Thoracic aorta (tissue), 2 donors: ENCODE results near the gene FAM120A. TPM values are rescaled to one million over a fixed set of nuclear protein-coding genes. Genes with fewer than 3 reads are reported as not detected.

Source experiments
- ATAC-seq: fragments of 150-250 bp; one replicate; pipeline ENCODE4 v1.8.0; 2017; ENCODE audit warnings: low read depth; ENCODE audit not compliant: insufficient number of reproducible peaks, low FRiP score
- DNase-seq: peaks from one replicate; pipeline ENCODE4 v3.0.0-alpha.2; 2020; ENCODE audit warnings: low spot score
- H3K27ac ChIP-seq, 2 donors: fragments of 200-600 bp; sonication (generic); 1 replicate in 1 of 2; 2 replicates in 1 of 2; pipeline ENCODE4 v1.5.1; 2016; ENCODE audit warnings: mild to moderate bottlenecking in 2 of 2, moderate library complexity in 2 of 2
- H3K27me3 ChIP-seq: fragments of 200-600 bp; sonication (generic); replicated peaks from 2 replicates; pipeline ENCODE4 v1.6.0; 2016; ENCODE audit warnings: mild to moderate bottlenecking; ENCODE audit not compliant: insufficient read depth
- H3K36me3 ChIP-seq: fragments of 200-600 bp; sonication (generic); one replicate; pipeline ENCODE4 v1.5.1; 2016
- H3K4me1 ChIP-seq, 2 donors: fragments of 200-600 bp; sonication (generic); 1 replicate in 1 of 2; 2 replicates in 1 of 2; pipeline versions ENCODE4 v1.5.1 to v1.6.0; 2016; ENCODE audit warnings: low read depth in 2 of 2, mild to moderate bottlenecking in 1 of 2; ENCODE audit not compliant: control insufficient read depth in 1 of 2
- H3K4me3 ChIP-seq: fragments of 200-600 bp; sonication (generic); 2 replicates; pipeline ENCODE4 v1.5.1; 2016; ENCODE audit warnings: mild to moderate bottlenecking
- H3K9me3 ChIP-seq: fragments of 200-600 bp; sonication (generic); 2 replicates; pipeline ENCODE4 v1.5.1; 2016
- CTCF ChIP-seq: fragments of 200-600 bp; sonication (generic); IDR thresholded peaks from one replicate; pipeline ENCODE4 v1.5.1; 2019; ENCODE audit warnings: antibody characterized with exemption
- total RNA-seq, 2 donors: library from RNA; depleted of rRNA; stranded (reverse); fragments of >200 nt; gene quantifications; one replicate each; pipeline versions ENCODE4 v1.1.0 to v1.2.3, GENCODE V29; 2016

The FAM120A gene
- total RNA-seq, 2 donors from 2014 or later = 65.3 to 87.8 TPM

- Histone ChIP-seq H3K27ac (no peak overlapping the region), H3K4me3 (no peak overlapping the region), H3K27me3 (no peaks in the 10 kb centered on the region), H3K36me3 (no peaks in the 10 kb centered on the region), H3K4me1 (peaks cover 25 to 45% of the 10 kb centered on the region in 2 donors), H3K9me3 (no peaks in the 10 kb centered on the region)
- DNase-seq (no peak), ATAC-seq (no peak)
- no peak for TF ChIP-seq CTCF
Observed at GRCh38 chr9:93461414-93461743, 9.9 kb downstream of the FAM120A start.

GRCh38 chr9:93461821-93462220 lies 10.3 kb downstream of the FAM120A start:
- ATAC-seq (no peak), DNase-seq (no peak)
- H3K4me1 ChIP-seq = peaks cover 26 to 45% of the 10 kb centered on the region in 2 donors

GRCh38 chr9:93463638-93464248 lies 12.3 kb downstream of the FAM120A start:
- ATAC-seq (no peak), DNase-seq (no peak)
- Histone ChIP-seq H3K27ac (no peak overlapping the region), H3K36me3 (no peaks in the 10 kb centered on the region), H3K27me3 (no peaks in the 10 kb centered on the region), H3K4me1 (peaks cover 32 to 53% of the 10 kb centered on the region in 2 donors), H3K4me3 (no peak overlapping the region), H3K9me3 (no peaks in the 10 kb centered on the region)
- no peak for TF ChIP-seq CTCF

More at GRCh38 chr9:93461821-93462220, 10.3 kb downstream of the FAM120A start:
- H3K9me3 ChIP-seq = no peaks in the 10 kb centered on the region
- H3K36me3 ChIP-seq = no peaks in the 10 kb centered on the region
- H3K4me3 ChIP-seq = no peak overlapping the region
- no peaks in the 10 kb centered on the region for H3K27me3 ChIP-seq
- no peak for TF ChIP-seq CTCF
- H3K27ac ChIP-seq = no peak overlapping the region

- H3K27ac ChIP-seq = peak overlapping the region in 1 of 2 donors; percentile 10
- ATAC-seq = no peak
- H3K4me3 ChIP-seq = no peak overlapping the region
Observed at GRCh38 chr9:93464395-93464794, 12.9 kb downstream of the FAM120A start.

GRCh38 chr9:93464876-93465275 lies 13.4 kb downstream of the FAM120A start:
- ATAC-seq (no peak), DNase-seq (no peak)
- Histone ChIP-seq H3K27ac (peak overlapping the region in 1 of 2 donors; percentile 10), H3K4me1 (peaks cover 43 to 54% of the 10 kb centered on the region in 2 donors), H3K4me3 (no peak overlapping the region), H3K27me3 (no peaks in the 10 kb centered on the region), H3K36me3 (no peaks in the 10 kb centered on the region), H3K9me3 (no peaks in the 10 kb centered on the region)
- TF ChIP-seq CTCF = no peak

More at GRCh38 chr9:93464395-93464794, 12.9 kb downstream of the FAM120A start:
- no peak for DNase-seq
- H3K9me3 ChIP-seq = no peaks in the 10 kb centered on the region
- H3K4me1 ChIP-seq = peaks cover 39 to 53% of the 10 kb centered on the region in 2 donors
- no peaks in the 10 kb centered on the region for H3K36me3 ChIP-seq
- TF ChIP-seq CTCF = no peak
- H3K27me3 ChIP-seq = no peaks in the 10 kb centered on the region
